Stimulated activated CD8-positive, alpha-beta memory T cell treated with anti-CD3 and anti-CD28 coated beads, Interleukin-2, amount 100 ng/mL, for 48 hours (primary cell): Measurements from ENCODE around the gene APOL3.
"Not testable (repeated sequence)": the region's sequence is repeated elsewhere in the genome, so short reads cannot be mapped to it uniquely, and the experiment has no call there.

ENCODE experiments used
- DNase-seq, 2 donors: peaks; one replicate each; pipeline ENCODE4 v3.0.0-alpha.2; 2020; ENCODE audit warnings: low read depth in 2 of 2

APOL3 gene, protein sequence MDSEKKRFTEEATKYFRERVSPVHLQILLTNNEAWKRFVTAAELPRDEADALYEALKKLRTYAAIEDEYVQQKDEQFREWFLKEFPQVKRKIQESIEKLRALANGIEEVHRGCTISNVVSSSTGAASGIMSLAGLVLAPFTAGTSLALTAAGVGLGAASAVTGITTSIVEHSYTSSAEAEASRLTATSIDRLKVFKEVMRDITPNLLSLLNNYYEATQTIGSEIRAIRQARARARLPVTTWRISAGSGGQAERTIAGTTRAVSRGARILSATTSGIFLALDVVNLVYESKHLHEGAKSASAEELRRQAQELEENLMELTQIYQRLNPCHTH

DNA sequence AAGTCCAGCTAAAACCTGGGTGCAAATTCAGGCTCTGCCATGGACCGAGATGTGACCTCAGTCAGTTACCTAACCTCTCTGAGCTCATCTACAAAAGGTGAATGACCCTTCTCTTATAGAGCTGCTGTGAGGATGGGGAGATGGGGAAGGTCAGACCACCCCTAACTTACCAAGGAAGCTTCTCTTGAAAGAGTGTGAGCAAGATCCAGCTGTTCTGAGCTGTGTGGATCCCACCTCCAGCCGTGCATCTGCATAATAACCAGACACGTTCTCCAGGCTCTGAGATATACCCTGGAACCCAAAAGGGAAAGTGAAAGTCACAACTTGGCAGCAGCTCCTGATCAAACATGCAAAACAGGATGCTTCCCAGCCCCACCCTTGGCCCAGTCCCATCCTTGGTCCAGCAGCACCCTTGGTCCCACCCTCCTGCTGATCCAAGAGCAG, at the start of gene APOL3:
TSS of gene APOL3 (minus strand) at position 257 of the 444 bp plus-strand sequence. CDS start 11,700 bp downstream, outside the sequence.
- DNase-seq = peak in 1 of 2 donors; percentile 9

- no peak for DNase-seq
These were observed 49.7 kb upstream of the APOL3 start for GRCh38 chr22:36210224-36210623.

GRCh38 chr22:36209488-36209908, 48.9 kb upstream of the APOL3 start:
- not testable (repeated sequence) for DNase-seq

DNA sequence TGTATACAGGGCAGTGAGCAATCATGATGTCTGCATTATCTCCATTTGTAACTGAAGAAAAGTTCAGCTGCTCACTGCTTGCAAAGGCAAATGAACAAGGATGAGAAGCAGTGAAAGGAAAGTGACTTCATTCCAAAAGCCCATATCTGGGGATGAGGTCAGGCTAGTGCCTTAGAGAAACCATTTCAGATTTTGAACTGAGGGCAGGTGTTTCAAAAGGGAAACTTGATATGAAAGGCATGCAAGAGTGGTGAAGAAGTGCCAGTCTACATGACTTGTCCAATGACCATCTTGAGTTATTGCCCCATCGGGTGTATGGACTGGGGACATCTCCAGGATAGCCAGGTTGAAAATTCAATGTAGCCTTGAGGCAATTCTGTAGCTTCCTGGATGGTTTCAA, 48.4 kb upstream of the APOL3 start:
- no peak for DNase-seq

- no peak for DNase-seq
These were observed 47.7 kb upstream of the APOL3 start for GRCh38 chr22:36208162-36208765.

- no peak for DNase-seq
These were observed 45.7 kb upstream of the APOL3 start for GRCh38 chr22:36206255-36206654.

DNA sequence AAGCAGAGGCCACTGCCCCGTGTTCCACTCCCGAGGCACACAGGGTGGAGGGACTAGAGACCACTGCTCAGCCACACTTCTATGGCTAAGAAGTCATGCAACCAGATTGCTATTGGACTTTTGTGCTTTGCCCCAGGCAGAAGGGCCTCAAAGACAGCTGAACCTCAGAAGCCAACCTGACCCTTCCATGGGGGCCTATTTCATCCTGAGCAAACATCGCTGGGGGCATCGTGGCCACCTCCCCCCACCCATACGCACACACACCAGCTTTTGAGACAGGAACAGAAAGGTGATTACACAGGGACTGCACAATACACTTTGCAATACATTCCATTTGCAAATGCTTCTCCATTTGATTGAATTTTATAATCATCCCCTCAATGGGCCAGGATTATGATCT, 45.0 kb upstream of the APOL3 start:
- DNase-seq = not testable (repeated sequence)

DNA sequence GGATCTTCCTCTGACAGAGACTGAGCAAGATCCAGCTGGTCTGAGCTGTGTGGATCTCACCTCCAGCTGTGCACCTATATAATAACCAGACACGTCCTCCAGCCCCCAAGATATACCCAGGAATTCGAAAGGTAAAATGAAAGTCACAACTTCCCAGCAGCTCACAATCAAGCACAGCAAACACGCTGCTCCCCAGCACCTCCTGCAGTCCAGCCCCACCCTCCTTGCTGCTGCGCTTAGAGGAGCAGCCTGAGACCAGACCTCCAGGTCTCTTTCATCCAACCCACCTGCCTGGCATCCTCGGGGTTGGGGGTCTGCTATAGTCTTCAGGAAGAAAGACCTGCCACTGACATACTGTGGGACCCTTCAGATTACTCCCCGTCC, 44.1 kb upstream of the APOL3 start:
- no peak for DNase-seq

DNA sequence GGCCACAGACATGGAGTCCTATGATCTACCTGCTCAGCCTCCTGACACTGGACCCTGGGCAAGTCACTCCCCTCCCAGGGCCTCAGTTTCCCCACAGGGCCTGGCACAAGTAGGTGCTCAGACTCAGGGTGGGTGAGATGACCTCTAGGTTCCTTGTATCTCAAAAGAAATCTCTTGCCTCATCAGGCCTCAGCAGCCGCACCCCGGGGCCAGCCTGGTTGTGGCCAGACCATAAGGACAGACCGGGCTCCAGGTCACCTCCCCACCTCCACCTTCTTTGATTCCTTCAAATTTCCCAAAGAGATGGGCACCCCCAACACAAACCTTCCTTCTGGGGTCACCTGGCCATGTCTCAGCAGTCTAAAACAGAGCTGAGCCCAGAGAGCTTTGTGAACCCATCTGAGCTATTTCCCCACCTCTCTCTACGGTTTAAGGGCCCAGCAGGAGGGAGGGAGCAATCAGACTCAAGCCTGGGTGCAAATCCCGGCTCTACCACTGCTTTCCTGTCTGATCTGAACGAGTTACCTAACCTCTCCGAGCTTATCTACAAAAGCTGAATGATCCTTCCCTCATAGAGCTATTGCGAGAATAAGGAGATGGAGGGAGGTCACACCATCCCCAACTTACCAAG, 43.6 kb upstream of the APOL3 start:
- DNase-seq = no peak

- not testable (repeated sequence) for DNase-seq
These were observed 42.9 kb upstream of the APOL3 start for GRCh38 chr22:36203441-36203840.

DNA sequence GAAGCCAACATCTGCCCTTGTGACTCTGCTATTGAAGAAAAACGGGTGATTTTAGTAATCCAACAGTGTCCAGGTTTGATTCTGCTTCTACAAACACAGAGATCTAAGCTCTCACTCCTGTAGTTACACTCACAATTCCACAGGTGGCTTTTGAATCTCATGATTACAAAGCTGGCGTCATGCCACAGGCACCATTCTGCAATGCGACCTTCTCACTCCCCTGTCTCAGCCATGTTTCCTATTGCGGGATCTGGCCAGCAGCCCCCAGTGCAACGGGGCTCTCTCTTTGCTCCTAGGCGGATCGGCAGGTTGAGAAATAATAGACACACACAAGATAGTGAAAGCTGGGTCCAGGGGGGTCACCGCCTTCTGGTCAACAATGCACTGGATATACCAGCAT, 42.4 kb upstream of the APOL3 start:
- DNase-seq = not testable (repeated sequence)

DNA sequence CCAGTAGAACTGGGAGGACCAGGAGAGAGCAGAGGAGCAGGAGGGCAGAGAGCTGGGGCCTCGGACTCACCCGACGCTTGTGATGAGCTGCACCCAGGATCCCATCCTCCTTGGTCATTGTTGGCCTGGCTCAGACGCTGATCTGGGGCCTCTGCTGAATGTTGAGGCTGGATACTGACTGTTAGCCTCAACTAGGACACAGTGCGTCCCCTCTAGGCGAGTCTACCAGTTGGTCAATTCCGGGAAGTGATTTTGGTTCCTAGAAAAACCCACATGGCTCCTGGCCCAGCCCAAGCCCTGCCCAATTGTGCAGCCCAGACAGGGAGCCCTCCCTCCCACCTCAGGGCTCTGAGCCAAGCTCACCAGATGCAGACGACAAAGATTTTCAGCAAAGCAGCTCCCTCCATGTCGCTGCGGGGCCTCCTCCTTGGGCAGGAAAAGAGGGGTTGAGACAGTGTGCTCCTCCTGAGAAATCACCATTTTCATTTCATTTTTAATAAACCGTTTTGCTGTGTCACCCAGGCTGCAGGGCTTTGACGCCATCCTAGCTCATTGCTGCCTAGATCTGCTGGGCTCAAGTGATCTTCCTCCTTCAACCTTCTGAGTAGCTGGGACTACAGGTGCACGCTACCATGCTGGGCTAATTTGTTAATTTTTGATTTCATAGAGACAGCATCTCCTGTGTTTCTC, 41.2 kb upstream of the APOL3 start, which contains the start of gene APOL4:
TSS of gene APOL4 (minus strand) at position 180 of the 690 bp plus-strand sequence. CDS start at position 105, 75 bp downstream.
- no peak for DNase-seq

DNA sequence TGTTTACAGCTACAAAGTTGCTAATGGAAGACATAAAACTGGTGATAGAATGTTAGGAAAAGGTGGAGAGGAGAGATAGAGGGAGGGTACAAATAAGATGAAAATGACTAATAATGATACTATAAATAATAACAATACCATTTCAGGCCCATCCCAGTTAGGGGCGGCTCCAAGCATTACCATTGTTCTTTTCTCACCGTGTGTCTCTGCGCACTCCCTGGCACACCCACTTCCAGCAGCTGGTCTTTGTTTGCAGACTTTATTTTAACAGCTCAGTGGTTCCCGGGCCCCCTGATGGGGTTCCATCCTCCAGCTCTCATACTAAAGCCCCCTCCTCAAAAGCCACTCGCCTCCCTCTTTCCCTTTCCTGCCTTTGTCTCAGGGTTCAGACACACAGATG, 40.5 kb upstream of the APOL3 start:
- not testable (repeated sequence) for DNase-seq

DNA sequence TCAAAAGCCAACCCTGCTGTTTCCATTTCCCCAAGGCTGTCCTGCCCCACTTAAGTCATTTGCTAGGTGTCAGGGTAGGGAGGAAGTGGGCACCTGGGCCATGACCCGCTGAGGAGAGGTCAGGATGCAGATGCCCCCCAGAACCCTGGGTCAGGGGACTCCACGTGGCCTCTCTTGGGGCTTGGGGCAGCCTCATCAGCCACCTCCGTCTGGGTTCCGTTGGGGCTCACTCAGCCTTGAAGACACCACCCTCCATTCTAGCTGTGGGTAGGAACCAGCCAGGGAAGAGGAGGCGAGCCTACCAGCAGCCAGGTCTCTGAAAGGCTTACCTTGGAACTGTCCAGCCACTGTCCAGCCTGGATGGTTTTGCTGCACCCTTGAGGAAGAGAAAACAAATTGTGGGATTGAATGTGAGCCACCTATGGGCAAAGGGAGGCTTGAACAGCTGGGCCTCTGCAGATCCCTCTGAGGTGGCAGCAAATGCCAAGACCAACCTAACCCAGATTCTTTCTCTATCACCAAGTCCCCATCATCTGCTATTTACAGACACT, 38.5 kb upstream of the APOL3 start:
- DNase-seq = no peak

GRCh38 chr22:36198536-36198935, 38.0 kb upstream of the APOL3 start:
- DNase-seq = no peak

DNA sequence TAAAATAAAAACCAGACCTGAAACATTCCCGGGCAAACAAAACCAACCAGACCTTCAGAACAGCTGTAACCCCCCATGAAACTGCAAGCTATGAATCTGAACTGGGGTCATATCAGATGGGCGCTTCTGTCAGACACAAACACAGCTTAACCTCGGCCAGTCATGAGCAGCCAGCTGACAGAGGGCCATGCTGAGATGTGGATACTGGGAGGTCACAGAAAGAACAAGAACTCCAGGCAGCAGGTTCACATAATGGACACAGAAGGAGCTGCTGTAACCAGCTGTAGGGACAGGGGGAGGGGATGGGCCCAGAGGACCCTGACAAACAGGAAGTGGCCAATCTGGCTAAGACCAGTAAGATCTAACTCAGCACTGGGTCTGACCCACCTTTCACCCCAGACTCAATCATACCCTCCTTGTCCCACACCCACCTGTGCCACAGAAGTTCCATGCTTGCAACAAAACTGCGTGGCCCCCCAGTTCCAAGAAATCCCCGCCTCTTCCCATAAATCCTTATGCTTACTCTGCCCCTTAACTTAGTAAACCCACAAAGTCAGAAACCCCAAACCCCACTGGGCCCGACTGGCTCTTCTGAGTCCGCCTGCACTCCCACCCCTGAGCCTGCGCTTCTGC, 37.1 kb upstream of the APOL3 start:
- peak; percentile 18 to 24 for DNase-seq

- no peak for DNase-seq
These were observed 36.5 kb upstream of the APOL3 start for GRCh38 chr22:36197065-36197440.

GRCh38 chr22:36196254-36197064, 35.9 kb upstream of the APOL3 start:
- DNase-seq = no peak

DNA sequence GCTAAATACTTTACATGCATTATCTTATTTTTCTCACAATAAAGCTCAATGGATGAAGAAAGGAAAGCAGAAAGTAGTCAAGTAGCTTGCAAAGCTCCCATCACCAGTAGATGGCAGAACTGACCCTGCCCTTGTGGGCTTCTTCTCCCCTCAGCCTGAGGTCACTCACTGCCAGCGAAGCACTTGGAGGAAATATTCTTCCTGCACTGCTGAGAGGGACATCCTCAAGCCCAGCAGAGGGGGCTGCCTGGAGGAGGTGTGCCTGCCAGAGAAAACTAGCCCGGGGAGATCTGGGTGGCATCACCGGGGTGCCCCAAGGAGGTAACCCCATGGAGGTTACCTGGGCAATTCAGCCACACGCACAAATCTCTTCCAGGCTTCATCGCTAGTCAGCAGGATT, 34.4 kb upstream of the APOL3 start:
- peak in 1 of 2 donors; percentile 11 for DNase-seq

DNA sequence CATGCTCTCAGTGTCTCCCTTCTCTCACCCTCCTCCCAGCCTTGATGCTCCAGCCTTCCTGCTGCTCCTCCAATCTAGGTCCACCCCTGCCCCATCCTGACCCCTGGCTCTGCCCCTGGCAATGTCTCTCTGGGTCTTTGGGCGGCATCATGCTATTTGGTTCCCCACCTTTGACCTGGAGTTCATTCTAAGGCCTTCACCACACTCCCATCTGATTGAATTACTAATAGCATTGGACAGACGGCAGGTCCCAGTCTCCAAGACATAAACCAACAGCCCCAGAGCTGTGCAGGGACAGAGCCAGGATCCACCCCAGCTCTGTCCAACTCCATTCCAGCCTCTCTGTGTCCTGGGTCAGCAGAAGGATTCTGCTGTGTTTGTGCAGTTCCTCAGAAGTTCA, 33.8 kb upstream of the APOL3 start:
- no peak for DNase-seq

DNA sequence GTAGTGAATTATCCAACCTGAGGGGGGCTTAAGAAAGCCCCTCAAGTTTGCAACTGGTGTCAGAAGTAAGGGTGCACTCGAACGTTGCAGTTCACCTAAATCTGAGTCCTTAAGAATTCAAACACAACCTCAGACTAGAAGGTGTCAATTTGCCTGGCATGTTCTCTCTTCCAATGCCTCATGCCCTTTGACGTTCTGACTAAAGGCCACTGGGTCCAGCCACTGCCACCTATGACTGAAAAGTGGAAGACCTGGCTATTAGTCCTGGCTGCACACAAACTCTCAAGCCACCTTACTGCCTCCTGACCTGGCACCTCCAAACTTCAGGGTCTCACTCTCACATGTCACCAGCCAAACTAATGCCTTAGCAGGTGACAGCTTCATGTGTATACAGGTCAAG, 33.0 kb upstream of the APOL3 start:
- no peak for DNase-seq
